COLO829 (cell line): ENCODE measurements around the gene VEGFA.

ENCODE experiments used
- DNase-seq: peaks from one replicate; pipeline ENCODE4 v3.0.0; 2012; ENCODE audit warnings: low spot score

The VEGFA gene

GRCh38 chr6:43821101-43821886 lies 51.3 kb downstream of the VEGFA start:
- DNase-seq: no peak

DNA sequence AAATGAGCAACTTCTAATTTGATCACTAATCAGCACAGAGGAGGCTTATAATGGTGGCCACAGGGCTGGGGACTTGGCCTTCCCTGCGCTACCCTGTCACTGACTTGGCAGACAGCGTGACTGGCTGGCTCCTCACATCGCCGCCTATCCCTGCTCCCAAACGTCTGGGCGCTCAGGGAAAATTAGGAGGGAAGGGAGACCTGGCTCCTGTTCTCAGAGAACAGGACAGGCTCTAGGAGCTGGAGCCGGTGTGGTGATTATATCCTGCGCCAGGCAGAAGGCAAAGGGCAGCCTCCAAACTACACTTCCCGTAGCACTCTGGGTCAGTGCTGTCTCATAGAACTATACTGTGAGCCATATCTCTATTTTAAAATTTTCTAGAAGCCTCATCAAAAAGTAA lies 53.4 kb downstream of the VEGFA start:
- DNase-seq: no peak

- no peak for DNase-seq
These were observed 54.1 kb downstream of the VEGFA start for GRCh38 chr6:43823879-43824702.

DNA sequence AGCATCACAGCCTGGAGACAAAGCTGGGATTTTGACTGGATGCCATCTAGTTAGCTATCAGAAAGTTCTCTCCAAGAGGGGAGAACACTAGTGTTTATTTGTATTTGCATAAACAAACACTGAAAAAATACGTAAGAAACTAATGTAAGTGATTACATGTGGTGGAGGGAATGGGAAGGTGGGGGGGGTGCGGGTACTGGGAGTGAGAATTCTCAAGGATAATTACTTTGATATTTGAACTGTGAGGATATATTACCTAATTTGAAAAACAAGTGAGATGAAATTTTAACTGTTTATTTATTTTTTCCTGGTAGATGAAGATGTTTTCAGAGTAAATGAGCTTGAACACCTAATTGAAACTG lies 54.7 kb downstream of the VEGFA start:
- no peak for DNase-seq

DNA sequence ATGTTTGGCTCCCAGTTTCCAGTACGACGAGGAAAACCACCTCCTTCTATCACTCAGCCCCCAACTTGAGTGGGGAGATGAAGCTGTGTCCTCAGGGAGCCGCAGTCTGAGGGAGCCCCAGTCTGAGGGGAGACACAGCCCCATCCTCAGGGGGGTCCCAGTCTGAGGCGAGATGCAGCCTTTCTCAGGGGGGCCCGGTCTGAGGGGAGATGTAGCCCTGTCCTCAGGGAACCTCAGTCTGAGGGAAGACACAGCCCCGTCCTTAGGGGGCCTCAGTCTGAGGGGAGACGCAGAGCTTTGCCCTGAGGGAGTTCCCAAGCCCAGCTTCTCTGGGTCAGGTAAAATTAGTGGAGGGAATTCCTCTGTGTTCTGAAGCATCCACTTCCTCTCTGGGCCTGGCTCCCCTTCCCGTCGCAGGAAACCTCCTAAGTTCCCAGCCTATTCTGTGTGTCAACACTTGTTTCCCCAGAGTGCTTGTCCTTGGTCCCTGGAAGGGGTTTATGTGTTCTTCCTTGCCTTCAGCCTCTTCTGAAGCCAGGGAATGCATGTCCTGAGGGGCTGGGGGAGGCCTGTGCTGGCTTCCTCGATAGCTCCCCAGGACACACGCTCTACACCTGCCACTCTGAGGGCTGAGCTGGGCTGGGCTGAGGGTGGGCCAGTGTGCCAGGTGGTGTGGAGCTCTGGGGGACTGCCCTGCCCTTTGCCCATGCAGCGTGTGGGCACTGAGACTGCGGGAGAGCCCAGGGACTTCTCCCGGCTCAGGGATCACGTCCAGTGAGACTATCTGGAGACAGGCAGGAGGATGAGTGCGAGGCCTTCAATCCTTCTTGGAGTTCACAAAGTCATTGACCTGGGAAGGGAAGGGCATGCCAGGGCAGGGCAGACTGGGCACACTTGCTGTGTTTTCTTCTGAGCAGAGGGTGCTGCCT lies 55.4 kb downstream of the VEGFA start:
- DNase-seq: no peak

- DNase-seq: no peak
These were observed 56.7 kb downstream of the VEGFA start for GRCh38 chr6:43826730-43827129.

GRCh38 chr6:43827898-43828297 lies 57.9 kb downstream of the VEGFA start:
- DNase-seq: no peak

DNA sequence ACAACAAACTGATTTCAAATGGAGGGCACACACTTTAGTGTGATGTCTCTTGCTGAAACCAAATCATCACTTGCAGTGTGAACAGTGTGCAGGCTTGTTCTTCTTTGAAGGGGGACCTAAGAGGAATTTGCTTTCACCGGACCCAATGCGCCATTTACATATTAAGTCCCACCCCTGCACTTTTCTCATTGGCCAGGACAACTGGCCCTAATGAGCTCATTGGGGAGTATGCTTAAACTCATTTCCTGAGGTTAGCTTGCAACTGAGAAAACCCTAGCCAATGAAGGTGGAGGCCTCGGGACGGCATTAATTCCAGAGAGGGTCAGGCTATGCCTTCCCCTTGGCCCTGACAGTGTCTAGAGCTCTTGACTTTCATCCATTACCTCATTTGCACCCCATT lies 58.7 kb downstream of the VEGFA start:
- DNase-seq: no peak

DNA sequence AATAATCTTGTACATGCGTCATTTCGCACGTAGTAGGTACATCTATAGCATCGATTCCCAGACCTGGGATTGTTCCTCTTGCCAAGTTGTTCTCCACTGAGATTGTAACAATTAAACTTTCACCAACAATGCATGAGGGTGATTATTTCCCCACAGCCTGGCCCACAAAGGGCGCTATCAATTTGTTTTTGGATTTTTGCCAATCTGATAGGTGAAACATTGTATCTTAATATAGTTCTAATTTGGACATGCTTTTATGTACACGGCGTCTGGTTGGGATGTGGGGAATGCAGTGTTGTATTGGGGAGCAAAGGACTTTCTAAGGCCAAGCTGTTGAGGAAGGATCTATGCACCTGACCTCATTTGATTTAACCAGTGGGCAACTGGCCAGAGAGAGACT lies 59.5 kb downstream of the VEGFA start:
- no peak for DNase-seq

GRCh38 chr6:43830775-43831174 lies 60.8 kb downstream of the VEGFA start:
- DNase-seq: no peak

GRCh38 chr6:43831191-43831590 lies 61.2 kb downstream of the VEGFA start:
- DNase-seq: no peak

GRCh38 chr6:43833223-43833995 lies 63.4 kb downstream of the VEGFA start:
- DNase-seq: no peak

- DNase-seq: no peak
These were observed 64.0 kb downstream of the VEGFA start for GRCh38 chr6:43833996-43834390.

DNA sequence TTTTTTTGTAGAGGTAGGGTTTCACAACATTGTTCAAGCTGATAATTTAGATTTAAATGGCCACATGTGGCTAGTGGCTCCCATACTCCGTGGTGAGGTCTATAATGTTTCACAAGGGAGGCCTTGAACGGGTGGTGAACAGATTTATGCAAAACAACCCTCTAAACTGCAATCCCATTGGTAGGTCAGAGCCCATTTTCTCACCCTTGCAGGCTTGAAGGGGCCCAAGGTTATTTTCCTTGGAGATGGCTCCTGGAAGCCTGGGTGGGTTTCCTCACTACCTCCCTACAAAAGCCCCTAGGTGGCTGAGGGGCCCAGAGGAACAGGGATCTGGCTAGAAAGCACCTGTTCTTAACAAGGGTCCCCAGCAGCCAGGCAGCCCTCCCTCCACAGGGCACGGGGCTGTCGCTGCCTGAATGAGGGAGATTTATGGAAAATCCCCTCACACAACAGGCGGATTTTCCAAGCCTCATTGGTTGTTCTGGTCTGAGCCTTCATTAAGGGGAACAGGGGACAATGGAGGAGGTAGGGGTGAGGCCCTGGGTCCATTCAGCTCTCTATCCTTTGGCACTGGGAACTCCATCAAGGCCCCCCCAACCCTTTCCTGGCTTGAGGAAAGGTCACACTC lies 64.6 kb downstream of the VEGFA start:
- no peak for DNase-seq

- DNase-seq: no peak
These were observed 65.9 kb downstream of the VEGFA start for GRCh38 chr6:43835872-43836419.
